GM12872 (cell line): ENCODE data around the gene WDSUB1.

ENCODE experiments used
- CTCF ChIP-seq: IDR thresholded peaks from 3 replicates; pipeline ENCODE4 v1.5.1; 2011; ENCODE audit warnings: low read depth, mild to moderate bottlenecking, low read length, moderate library complexity; ENCODE audit not compliant: insufficient read depth

The WDSUB1 gene

GRCh38 chr2:159265171-159265576, 21.3 kb downstream of the WDSUB1 start:
- no peak for TF ChIP-seq CTCF

- no peak for TF ChIP-seq CTCF
Observed at GRCh38 chr2:159262904-159263303, 23.6 kb downstream of the WDSUB1 start.

- no peak for TF ChIP-seq CTCF
Observed at GRCh38 chr2:159262226-159262625, 24.3 kb downstream of the WDSUB1 start.

- TF ChIP-seq CTCF, result no peak
Observed at GRCh38 chr2:159256159-159256558, 30.3 kb downstream of the WDSUB1 start.

- TF ChIP-seq CTCF, result no peak
Observed at GRCh38 chr2:159252905-159253304, 33.6 kb downstream of the WDSUB1 start.

GRCh38 chr2:159251296-159252173, 35.0 kb downstream of the WDSUB1 start:
- TF ChIP-seq CTCF, result no peak

- TF ChIP-seq CTCF, result no peak
Observed at GRCh38 chr2:159249990-159250715, 36.4 kb downstream of the WDSUB1 start.
